Gastroesophageal sphincter (tissue), 4 donors: ENCODE measurements around the gene EXOC2. TPM values are rescaled to one million over a fixed set of nuclear protein-coding genes. Genes with fewer than 3 reads are reported as not detected.

Experiments
- ATAC-seq: fragments of 150-250 bp; one replicate; pipeline ENCODE4 v1.9.1; 2016; ENCODE audit warnings: mild to moderate bottlenecking, moderate library complexity
- H3K27ac ChIP-seq, 4 donors: fragments of 200-600 bp; sonication (generic) in 3 of 4; 1 replicate in 3 of 4; 2 replicates in 1 of 4; pipeline ENCODE4 v1.5.1; 2016 to 2019
- H3K27me3 ChIP-seq: fragments of 200-600 bp; sonication (generic); one replicate; pipeline ENCODE4 v1.5.1; 2019
- H3K36me3 ChIP-seq, 2 donors: fragments of 200-600 bp; sonication (generic); one replicate each; pipeline ENCODE4 v1.5.1; 2019; ENCODE audit warnings: control low read depth in 1 of 2
- H3K4me1 ChIP-seq, 3 donors: fragments of 200-600 bp; sonication (generic); 1 replicate in 2 of 3; 2 replicates in 1 of 3; pipeline ENCODE4 v1.5.1; 2016 to 2019; ENCODE audit warnings: control low read depth in 2 of 3
- H3K4me3 ChIP-seq, 2 donors: fragments of 200-600 bp; sonication (generic); one replicate each; pipeline ENCODE4 v1.5.1; 2019; ENCODE audit warnings: mild to moderate bottlenecking in 1 of 2, moderate library complexity in 1 of 2
- H3K9me3 ChIP-seq, 3 donors: fragments of 200-600 bp; sonication (generic); one replicate each; pipeline ENCODE4 v1.5.1; 2017 to 2019; ENCODE audit warnings: control low read depth in 2 of 3
- CTCF ChIP-seq, 4 experiments: fragments of 200-600 bp in 2 of 4; fragments of 450-650 bp in 2 of 4; sonication (generic) in 1 of 4; IDR thresholded peaks; one replicate each; pipeline ENCODE4 v1.5.1; 2017 to 2019; ENCODE audit warnings: antibody characterized with exemption in 4 of 4, mild to moderate bottlenecking in 2 of 4, moderate library complexity in 2 of 4
- EP300 ChIP-seq: sonication (generic); formaldehyde crosslinking; IDR thresholded peaks from one replicate; pipeline ENCODE4 v1.6.1; 2017; ENCODE audit warnings: antibody characterized with exemption, mild to moderate bottlenecking
- POLR2A ChIP-seq, 2 donors: fragments of 450-650 bp; IDR thresholded peaks; one replicate each; pipeline ENCODE4 v1.6.1; 2017; ENCODE audit warnings: antibody characterized with exemption in 2 of 2, mild to moderate bottlenecking in 2 of 2, moderate library complexity in 1 of 2
- POLR2AphosphoS5 ChIP-seq: sonication (generic); formaldehyde crosslinking; IDR thresholded peaks from one replicate; pipeline ENCODE4 v1.6.1; 2017; ENCODE audit warnings: antibody characterized with exemption
- WGBS, 2 donors: methylation state at CpG; one replicate each; pipeline ENCODE4 v1.1.5; 2018; ENCODE audit warnings: low coverage in 1 of 2; 5-methylcytosine and 5-hydroxymethylcytosine counted together
- total RNA-seq, 4 donors: library from RNA; depleted of rRNA; stranded (reverse); fragments of >200 nt; gene quantifications; one replicate each; pipeline ENCODE4 v1.1.0, GENCODE V29; 2016

The EXOC2 gene
- total RNA-seq, 4 donors from 2014 or later: 17.8 to 39.2 (median 25.8) TPM

GRCh38 chr6:635233-635632 is 57.7 kb downstream of the EXOC2 start:
- no peaks in the 10 kb centered on the region for H3K9me3 ChIP-seq
- no peak overlapping the region for H3K27ac ChIP-seq
- H3K4me3 ChIP-seq: no peak overlapping the region
- TF ChIP-seq POLR2A (IDR thresholded peaks at IDR 0.05) (no peak), POLR2AphosphoS5 (no peak), CTCF (IDR thresholded peaks at IDR 0.05) (no peak), EP300 (no peak)
- peaks cover 0 to 5% (median 0%) of the 10 kb centered on the region in 3 donors for H3K4me1 ChIP-seq
- H3K36me3 ChIP-seq: peaks cover 0 to 40% of the 10 kb centered on the region in 2 donors
- WGBS, 2 donors: 65 to 89% methylated on average over 5 of the region's 5 CpGs
- ATAC-seq: no peak
- H3K27me3 ChIP-seq: no peaks in the 10 kb centered on the region

- Histone ChIP-seq H3K4me3 (no peak overlapping the region), H3K4me1 (peaks cover 0 to 5% (median 2%) of the 10 kb centered on the region in 3 donors), H3K27ac (no peak overlapping the region), H3K36me3 (peaks cover 0 to 40% of the 10 kb centered on the region in 2 donors), H3K27me3 (no peaks in the 10 kb centered on the region), H3K9me3 (no peaks in the 10 kb centered on the region)
- no peak for ATAC-seq
- WGBS, 2 donors: 89 to 100% methylated on average over 1 of the region's 1 CpG
- no peak for TF ChIP-seq POLR2AphosphoS5
- TF ChIP-seq EP300: no peak
- TF ChIP-seq CTCF (IDR thresholded peaks at IDR 0.05): no peak
- no peak for TF ChIP-seq POLR2A (IDR thresholded peaks at IDR 0.05)
These were observed 59.3 kb downstream of the EXOC2 start for GRCh38 chr6:633611-634010.

- no peaks in the 10 kb centered on the region for H3K27me3 ChIP-seq
- peaks cover 0 to 16% of the 10 kb centered on the region in 2 donors for H3K36me3 ChIP-seq
- TF ChIP-seq CTCF (IDR thresholded peaks at IDR 0.05) (no peak), POLR2A (IDR thresholded peaks at IDR 0.05) (no peak), POLR2AphosphoS5 (no peak), EP300 (no peak)
- peaks cover 0 to 25% (median 2%) of the 10 kb centered on the region in 3 donors for H3K4me1 ChIP-seq
- H3K4me3 ChIP-seq: no peak overlapping the region
- ATAC-seq: no peak
- H3K9me3 ChIP-seq: no peaks in the 10 kb centered on the region
- WGBS, 2 donors: 75 to 95% methylated on average over 3 of the region's 3 CpGs
- H3K27ac ChIP-seq: no peak overlapping the region
These were observed 64.2 kb downstream of the EXOC2 start for GRCh38 chr6:628766-629165.

- Histone ChIP-seq H3K27ac (peak overlapping the region in 3 of 4 donors; percentile 54 to 61 (median 60)), H3K27me3 (no peaks in the 10 kb centered on the region), H3K36me3 (peaks cover 0 to 13% of the 10 kb centered on the region in 2 donors), H3K4me3 (no peak overlapping the region), H3K4me1 (peaks cover 0 to 43% (median 2%) of the 10 kb centered on the region in 3 donors), H3K9me3 (no peaks in the 10 kb centered on the region)
- 70 to 77% methylated on average over 9 of the region's 9 CpGs for WGBS, 2 donors
- ATAC-seq: no peak
- no peak for TF ChIP-seq CTCF (IDR thresholded peaks at IDR 0.05)
- TF ChIP-seq POLR2A (IDR thresholded peaks at IDR 0.05): no peak
- no peak for TF ChIP-seq POLR2AphosphoS5
- TF ChIP-seq EP300: no peak
These were observed 66.7 kb downstream of the EXOC2 start for GRCh38 chr6:626236-626635.

GRCh38 chr6:624979-625378 is 68.0 kb downstream of the EXOC2 start:
- peak; percentile 67 for ATAC-seq
- Histone ChIP-seq H3K36me3 (peaks cover 0 to 17% of the 10 kb centered on the region in 2 donors), H3K9me3 (no peaks in the 10 kb centered on the region), H3K27me3 (no peaks in the 10 kb centered on the region), H3K27ac (peak overlapping the region; percentile 44 to 79 (median 58)), H3K4me3 (peak overlapping the region in 1 of 2 donors; percentile 15), H3K4me1 (peaks cover 0 to 37% (median 2%) of the 10 kb centered on the region in 3 donors)
- peak in 3 of 4 experiments; percentile 40 to 56 (median 42) for TF ChIP-seq CTCF (IDR thresholded peaks at IDR 0.05)
- no peak for TF ChIP-seq POLR2A (IDR thresholded peaks at IDR 0.05)
- WGBS, 2 donors: 38 to 58% methylated on average over 7 of the region's 11 CpGs
